ENCODE measurements around the gene MYO3B.

MYO3B gene

GRCh38 chr2:170180031-170180566 lies 2.2 kb downstream of the MYO3B start:
- TF ChIP-seq TAF1 (IDR thresholded peaks at IDR 0.05; ENCODE audit: borderline replicate concordance, insufficient read depth, low read length), result no peak
- TF ChIP-seq POLR2AphosphoS5 (IDR thresholded peaks at IDR 0.05; ENCODE audit: low read depth, low read length), result no peak
- no peak for TF ChIP-seq FOXP2 (optimal IDR thresholded peaks at IDR 0.05; ENCODE audit: borderline replicate concordance, extremely low read depth, extremely low read length, insufficient read depth)

- TF ChIP-seq POLR2AphosphoS5 (IDR thresholded peaks at IDR 0.05; ENCODE audit: low read depth, low read length), result no peak
- no peak for TF ChIP-seq FOXP2 (optimal IDR thresholded peaks at IDR 0.05; ENCODE audit: borderline replicate concordance, extremely low read depth, extremely low read length, insufficient read depth)
Measured at GRCh38 chr2:170181602-170182001, 3.7 kb downstream of the MYO3B start.

DNA sequence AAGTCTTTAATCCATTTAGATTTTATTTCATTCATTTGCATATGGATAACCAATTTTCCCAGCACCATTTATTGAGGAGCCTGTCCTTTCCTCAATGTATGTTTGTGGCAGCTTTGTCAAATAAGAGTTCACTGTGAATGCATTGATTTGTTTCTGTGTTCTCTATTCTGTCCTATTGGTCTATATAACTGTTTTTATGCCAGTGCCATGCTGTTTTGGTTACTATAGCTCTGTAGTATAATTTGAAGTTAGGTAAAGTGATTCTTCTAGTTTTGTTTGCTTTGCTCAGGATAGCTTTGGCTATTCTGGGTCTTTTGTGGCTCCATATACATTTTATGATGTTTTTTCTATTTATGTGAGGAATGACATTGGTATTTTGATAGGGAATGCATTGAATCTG lies 7.4 kb downstream of the MYO3B start:
- no peak for TF ChIP-seq SIN3A (IDR thresholded peaks at IDR 0.05; ENCODE audit: borderline replicate concordance, insufficient read depth, low read length)
- TF ChIP-seq FOXP2 (optimal IDR thresholded peaks at IDR 0.05; ENCODE audit: borderline replicate concordance, extremely low read depth, extremely low read length, insufficient read depth), result no peak
- TF ChIP-seq TAF1 (IDR thresholded peaks at IDR 0.05; ENCODE audit: borderline replicate concordance, insufficient read depth, low read length), result no peak
- TF ChIP-seq REST (IDR thresholded peaks at IDR 0.05; ENCODE audit: insufficient read depth in 1 of 2, low read depth in 2 of 2, low read length in 2 of 2), result no peak

GRCh38 chr2:170189757-170190156 lies 11.8 kb downstream of the MYO3B start:
- TF ChIP-seq POLR2AphosphoS5 (IDR thresholded peaks at IDR 0.05; ENCODE audit: low read depth, low read length) (no peak), REST (IDR thresholded peaks at IDR 0.05; ENCODE audit: insufficient read depth in 1 of 2, low read depth in 2 of 2, low read length in 2 of 2) (no peak), FOXP2 (optimal IDR thresholded peaks at IDR 0.05; ENCODE audit: borderline replicate concordance, extremely low read depth, extremely low read length, insufficient read depth) (no peak), SIN3A (IDR thresholded peaks at IDR 0.05; ENCODE audit: borderline replicate concordance, insufficient read depth, low read length) (no peak), TAF1 (IDR thresholded peaks at IDR 0.05; ENCODE audit: borderline replicate concordance, insufficient read depth, low read length) (no peak)

- TF ChIP-seq POLR2AphosphoS5 (IDR thresholded peaks at IDR 0.05; ENCODE audit: low read depth, low read length), result no peak
- no peak for TF ChIP-seq TAF1 (IDR thresholded peaks at IDR 0.05; ENCODE audit: borderline replicate concordance, insufficient read depth, low read length)
- TF ChIP-seq SIN3A (IDR thresholded peaks at IDR 0.05; ENCODE audit: borderline replicate concordance, insufficient read depth, low read length), result no peak
- TF ChIP-seq FOXP2 (optimal IDR thresholded peaks at IDR 0.05; ENCODE audit: borderline replicate concordance, extremely low read depth, extremely low read length, insufficient read depth), result no peak
- no peak for TF ChIP-seq REST (IDR thresholded peaks at IDR 0.05; ENCODE audit: insufficient read depth in 1 of 2, low read depth in 2 of 2, low read length in 2 of 2)
Measured at GRCh38 chr2:170190172-170190571, 12.2 kb downstream of the MYO3B start.

DNA sequence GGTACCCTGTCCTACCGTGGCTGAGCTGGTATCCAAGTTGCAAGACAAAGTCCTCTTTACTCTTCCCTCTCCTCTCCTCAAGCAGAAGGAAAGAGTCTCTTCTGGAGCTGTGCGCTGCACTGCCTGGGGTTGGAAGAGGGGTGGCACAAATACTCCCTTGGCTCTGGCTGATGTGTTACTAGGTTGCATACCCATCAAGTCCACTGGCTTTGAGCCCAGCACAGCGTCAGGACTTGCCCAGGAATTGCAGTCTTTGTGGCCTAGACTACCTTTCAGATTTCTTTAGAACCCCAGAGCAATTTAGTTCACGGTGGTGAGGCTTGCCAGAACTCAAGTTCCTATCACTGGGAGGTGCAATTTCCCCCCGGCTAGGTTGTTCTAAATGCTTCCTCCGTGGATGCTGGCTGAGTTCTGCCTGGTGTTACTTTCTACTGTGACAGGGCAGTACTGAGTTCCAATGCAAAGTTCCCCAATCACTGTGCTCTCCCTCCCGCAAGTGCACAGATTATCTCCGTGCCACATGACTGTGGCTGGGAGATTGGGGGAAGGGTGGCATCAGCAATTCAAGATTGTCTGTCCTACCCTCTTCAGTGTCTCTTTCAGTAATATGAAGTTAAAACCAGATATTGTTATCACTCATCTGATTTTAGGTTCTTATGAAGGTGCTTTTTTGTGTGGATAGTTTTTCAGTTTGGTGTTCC lies 13.4 kb downstream of the MYO3B start:
- TF ChIP-seq POLR2AphosphoS5 (IDR thresholded peaks at IDR 0.05; ENCODE audit: low read depth, low read length) (no peak), REST (IDR thresholded peaks at IDR 0.05; ENCODE audit: insufficient read depth in 1 of 2, low read depth in 2 of 2, low read length in 2 of 2) (no peak), SIN3A (IDR thresholded peaks at IDR 0.05; ENCODE audit: borderline replicate concordance, insufficient read depth, low read length) (no peak), TAF1 (IDR thresholded peaks at IDR 0.05; ENCODE audit: borderline replicate concordance, insufficient read depth, low read length) (no peak), FOXP2 (optimal IDR thresholded peaks at IDR 0.05; ENCODE audit: borderline replicate concordance, extremely low read depth, extremely low read length, insufficient read depth) (no peak)
